HG03139 (cell line): Measurements from ENCODE around the gene ELFN1.

Source experiments
- ATAC-seq: cut with Tn5 transposase; IDR thresholded peaks from one replicate; pipeline ENCODE4 v1.9.1; 2021; ENCODE audit not compliant: unreplicated experiment

ELFN1 gene

DNA sequence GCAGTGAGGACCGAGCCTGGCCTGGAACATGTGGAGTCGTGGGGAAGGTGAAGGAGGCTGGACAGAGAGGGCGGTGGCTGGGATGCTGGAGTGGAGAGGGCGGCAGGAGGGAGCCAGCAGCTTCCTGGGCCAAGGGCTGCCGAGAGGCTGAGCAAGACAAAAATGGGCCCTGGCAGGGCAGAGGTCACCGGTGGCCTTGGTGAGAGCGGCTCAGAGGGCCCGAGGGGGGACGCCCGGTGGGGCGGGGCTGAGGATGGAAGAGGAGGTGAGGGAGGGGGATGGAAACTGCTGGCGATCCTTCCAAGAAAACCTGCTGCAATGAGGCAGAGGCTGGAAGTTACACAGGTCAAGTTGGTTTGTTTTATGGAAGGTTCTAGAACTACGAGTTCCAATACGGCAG is 69.5 kb downstream of the ELFN1 start:
- no peak for ATAC-seq

DNA sequence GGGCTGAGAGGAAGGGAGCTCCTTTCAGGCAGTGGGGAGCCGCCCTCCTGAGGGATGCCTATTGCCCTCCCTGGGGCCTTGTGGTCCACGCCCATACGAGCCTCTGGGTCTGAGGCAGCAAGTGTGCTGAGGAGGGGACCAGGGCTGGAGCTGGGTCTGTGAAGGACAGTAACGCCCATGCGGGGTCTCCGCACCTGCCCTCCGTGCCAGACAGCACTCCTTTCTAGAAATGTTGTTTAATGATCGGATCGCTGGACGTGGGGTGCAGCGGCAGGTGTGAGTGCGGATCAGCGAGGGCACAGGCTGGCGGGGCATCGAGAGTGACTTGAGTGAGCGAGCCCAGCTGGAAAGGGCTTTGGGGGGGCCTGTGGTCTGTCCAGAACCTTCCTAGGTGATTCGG is 70.1 kb downstream of the ELFN1 start:
- ATAC-seq: no peak

DNA sequence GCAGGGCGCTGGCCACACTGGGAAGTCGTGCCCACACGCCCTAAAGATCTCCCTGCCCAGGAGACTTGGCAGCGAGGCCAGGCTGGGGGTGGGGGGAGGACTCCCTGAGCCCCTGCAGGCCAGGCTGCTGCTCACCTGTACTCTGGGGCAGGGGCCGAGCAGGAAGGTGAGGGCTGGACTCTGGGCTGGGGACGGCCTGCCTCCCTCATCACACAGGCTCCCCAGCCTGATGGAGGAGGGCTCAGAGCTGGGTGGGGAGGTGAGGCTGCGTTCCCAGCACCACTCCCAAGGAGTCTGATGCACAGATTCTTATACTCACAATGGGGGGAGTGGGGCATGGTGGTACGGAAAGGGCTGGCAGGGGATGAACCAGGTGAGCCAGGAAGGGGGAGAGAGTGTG is 71.2 kb downstream of the ELFN1 start:
- ATAC-seq: no peak

DNA sequence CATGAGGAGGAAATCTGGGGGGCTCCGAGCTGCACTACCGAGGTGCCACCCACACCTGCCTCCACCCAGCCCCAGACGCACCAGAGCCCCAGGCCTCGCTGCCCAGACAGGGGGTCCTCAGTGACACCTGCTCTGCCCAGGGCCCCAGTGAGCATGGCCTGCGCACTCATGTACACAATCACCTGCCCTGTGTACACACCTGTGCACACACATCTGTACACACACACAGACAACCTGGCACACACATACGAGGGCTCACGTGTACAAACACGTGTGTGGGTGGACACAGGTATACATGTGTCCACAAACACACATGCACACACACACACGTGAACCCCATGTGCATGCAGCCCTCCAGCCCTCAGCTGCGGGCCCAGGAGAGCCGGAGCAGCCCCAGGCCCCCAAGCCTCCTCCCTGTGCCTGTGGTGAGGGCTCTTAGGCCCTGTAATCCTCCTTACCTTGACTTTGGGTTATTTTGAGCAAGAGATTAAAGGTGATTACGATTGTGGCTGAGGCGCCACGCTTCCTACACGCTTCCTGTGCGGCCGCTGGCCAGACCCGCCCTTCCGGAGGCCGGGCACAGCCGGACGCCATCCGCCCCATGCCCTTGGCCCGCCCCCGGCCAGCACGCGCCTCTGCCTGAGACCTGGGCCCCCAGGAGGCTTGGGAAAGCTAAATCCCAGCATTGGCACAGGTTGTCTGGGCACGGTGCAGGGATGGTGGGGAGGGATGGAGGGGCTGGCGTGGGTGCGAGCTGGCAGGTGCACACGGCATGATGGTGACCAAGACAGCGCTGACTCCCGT is 71.9 kb downstream of the ELFN1 start:
- no peak for ATAC-seq

DNA sequence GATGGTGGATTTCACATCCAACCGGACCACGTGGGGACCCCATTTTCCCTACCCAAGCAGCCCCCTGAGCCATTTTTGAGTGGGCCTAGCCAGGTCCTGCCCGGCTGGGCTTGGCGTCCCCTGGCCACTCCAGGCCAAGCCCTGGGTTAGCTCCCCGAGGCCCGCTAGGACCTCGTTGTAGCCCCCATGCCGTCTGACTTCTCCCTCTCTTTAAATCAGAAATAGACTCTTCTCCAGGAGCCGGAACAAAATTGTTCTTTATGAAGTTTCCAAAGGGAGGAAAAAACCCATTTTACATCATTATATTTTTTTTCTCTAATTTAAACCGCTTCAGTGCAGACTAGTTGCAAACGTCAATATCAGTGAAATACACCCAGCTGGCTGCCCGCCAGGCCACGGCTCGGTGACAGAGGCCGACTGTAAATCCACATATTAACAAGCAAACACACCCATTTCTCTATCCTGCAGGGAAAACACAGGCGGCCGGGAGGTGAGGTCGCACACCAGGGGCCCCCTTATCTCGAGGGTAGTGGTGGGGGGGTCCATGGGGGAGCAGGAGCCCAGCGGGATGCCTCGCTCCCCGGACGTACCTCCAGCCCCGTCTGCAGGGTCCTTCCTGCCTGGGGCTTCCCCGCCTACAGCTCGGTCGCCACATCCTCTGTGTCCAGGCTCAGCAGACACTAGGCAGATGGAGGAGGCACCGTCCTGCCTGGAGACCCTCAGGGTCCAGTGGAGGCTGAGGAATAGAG is 72.7 kb downstream of the ELFN1 start:
- ATAC-seq: no peak

DNA sequence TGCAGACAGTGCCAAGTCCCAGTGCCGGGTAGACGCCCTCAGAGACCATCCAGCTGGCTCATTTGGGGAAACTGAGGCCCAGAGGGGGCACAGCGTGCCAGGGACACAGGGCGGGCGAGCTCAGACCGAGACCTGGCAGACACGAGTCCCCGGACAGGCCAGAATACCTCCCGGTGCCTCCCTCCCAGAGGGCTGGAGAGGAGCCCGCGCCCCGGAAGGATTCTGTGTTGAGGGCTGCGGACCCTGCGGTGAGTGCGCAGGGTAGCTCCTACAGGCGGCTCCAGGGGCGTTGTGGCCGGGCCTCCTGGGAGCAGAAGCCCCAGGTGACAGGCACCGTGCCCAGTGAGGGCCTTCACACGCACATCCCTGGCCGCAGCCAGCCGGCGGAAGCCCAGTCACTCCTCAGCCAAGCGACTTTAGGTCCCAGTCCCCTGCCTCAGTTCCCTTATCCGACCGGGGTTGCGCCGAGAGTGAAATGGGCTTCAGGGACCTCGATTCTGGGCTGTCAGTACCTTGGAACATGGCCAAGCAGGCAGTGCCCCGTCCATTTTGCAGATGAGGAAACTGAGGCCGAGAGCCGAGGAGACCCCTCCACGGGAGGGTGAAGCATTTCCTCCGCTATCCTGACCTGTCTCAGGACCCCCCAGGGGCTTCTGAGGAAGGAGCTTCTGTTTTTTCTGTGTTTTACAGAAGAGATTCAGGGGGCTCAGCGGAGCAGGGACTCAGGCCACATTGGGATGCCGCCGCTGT is 73.6 kb downstream of the ELFN1 start:
- no peak for ATAC-seq

DNA sequence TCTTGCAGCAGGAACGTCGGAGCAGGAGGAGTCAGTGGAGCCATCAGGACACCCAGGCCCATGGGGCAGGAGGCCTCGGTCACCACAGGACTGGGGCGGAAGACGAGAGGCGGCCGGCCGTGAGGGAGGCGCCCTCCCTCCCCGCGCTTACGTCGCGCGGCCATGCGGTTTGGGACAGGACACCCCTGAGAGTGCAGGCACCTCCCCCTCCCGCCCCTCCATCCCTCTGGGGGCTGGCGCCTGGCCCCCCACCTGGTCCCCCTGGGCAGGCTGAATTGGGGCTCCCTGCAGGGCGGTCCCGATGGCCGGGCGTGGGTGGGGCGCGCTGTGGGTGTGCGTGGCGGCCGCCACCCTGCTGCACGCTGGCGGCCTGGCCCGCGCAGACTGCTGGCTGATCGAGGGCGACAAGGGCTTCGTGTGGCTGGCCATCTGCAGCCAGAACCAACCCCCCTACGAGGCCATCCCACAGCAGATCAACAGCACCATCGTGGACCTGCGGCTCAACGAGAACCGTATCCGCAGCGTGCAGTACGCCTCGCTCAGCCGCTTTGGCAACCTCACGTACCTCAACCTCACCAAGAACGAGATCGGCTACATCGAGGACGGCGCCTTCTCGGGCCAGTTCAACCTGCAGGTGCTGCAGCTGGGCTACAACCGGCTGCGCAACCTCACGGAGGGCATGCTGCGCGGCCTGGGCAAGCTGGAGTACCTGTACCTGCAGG is 74.4 kb downstream of the ELFN1 start:
- no peak for ATAC-seq

- no peak for ATAC-seq
Measured at GRCh38 chr7:1745018-1745532, 75.0 kb downstream of the ELFN1 start.

- ATAC-seq: no peak
Measured at GRCh38 chr7:1745576-1746490, 75.8 kb downstream of the ELFN1 start.

DNA sequence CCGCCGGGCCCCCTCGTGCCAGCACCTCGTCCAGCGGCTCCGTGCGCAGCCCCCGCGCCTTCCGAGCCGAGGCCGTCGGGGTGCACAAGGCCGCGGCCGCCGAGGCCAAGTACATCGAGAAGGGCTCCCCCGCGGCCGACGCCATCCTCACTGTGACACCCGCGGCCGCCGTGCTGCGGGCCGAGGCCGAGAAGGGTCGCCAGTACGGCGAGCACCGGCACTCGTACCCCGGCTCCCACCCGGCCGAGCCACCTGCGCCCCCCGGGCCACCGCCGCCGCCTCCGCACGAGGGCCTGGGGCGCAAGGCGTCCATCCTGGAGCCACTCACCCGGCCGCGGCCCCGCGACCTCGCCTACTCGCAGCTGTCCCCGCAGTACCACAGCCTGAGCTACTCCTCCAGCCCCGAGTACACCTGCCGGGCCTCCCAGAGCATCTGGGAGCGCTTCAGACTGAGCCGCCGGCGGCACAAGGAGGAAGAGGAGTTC is 76.5 kb downstream of the ELFN1 start:
- no peak for ATAC-seq

DNA sequence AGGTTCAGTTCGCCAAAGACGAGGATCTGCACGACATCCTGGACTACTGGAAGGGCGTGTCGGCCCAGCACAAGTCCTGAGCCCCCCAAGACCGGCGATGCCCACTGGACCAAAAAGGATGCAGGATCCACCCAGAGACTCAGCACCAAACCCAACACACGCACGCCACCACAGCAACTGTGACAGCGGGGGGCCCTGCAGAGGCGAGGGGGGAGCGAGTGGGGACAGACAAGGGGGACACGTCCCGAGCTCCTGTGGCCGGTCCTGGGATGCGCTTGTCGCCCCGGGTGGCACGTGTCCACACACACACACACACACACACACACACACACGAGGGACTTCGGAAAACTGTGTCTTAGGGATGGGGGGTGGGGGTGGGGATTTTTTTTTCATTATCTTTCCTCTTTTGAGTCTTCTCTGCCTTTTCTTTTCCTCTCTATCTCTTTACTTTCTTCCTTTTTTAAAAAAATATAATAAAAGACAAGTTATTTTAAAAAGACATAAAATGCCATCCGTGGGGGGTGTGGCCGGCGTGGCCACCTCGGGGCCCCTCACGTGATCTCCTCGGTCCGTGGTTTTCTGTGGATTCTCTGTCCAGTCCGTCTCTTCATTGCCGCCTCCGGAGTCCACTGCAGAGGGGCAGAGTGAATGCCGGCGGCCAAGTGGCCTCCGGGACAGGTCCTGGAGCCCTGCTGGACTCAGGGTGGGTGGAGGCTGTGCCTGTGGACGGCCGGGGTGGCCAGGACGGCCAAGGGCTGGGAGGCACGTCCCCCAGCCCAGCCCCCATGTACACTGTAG is 77.1 kb downstream of the ELFN1 start:
- no peak for ATAC-seq

DNA sequence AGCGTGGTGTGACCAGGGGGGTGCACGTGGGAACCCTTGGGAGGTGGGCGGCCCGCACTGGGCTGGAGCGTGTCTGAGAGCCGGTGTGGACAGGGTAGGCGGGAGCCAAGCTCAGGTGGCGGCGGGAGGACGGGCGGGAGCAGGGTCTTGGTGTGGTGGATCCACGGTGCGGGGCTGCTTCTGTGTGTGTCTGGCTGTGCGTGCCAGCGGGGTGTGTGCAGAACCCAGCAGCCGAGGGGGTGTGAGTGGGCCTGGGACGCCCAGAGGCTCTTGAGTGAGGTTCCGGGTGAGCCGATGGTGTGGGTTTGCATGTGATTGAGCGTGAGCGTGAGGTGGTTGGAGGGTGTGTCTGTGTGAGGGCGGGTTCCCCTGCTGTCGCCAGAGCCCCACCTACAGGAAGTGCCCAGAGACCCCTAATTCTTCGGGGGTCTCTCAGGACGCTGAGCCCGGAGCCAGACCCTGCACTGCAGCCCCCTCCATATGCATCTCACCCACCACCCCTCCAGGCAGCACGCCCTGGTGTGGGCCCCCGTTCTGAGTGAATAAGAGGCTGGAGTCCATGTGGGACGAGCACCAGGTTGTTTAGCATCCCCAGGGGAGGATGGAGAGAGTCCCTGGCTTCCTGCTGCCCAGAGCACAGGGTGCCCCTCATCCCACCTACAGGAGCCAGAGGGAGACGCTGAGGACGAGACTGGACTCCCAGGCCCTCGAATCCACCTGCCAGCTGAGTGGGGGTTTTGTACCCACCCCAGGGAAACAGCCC is 78.2 kb downstream of the ELFN1 start:
- no peak for ATAC-seq

- ATAC-seq: no peak
Measured at GRCh38 chr7:1748839-1749173, 78.7 kb downstream of the ELFN1 start.

GRCh38 chr7:1749351-1749863 is 79.3 kb downstream of the ELFN1 start:
- no peak for ATAC-seq

DNA sequence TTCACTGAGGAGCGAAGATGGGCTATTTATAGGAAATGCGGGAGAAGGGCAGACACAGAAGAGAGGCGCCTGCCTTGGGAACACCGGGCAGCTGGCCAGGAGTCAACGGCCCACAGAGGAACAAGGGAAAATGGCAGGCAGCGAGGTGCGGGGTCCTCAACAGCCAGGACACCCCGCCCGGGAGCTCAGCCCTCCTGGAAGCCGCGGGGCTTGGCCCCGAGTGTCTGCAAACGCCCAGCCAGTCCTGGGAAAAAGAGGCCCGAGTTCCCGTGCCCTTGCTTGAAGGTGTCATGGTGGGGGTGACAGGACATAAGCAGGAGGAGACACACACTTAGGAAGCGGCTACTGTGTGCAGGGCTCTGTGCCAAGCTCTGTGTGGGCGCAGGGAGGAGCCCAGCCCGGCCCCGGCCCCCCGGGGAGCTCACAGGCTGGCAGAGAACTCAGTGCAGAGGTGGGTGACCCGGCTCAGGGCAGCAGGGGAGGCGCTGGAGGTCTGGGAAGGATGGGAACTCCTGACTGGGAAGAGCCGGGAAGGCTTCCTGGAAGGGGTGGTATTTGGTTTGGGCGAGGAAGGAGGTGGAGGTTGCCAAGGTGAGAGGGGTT is 79.9 kb downstream of the ELFN1 start:
- no peak for ATAC-seq

DNA sequence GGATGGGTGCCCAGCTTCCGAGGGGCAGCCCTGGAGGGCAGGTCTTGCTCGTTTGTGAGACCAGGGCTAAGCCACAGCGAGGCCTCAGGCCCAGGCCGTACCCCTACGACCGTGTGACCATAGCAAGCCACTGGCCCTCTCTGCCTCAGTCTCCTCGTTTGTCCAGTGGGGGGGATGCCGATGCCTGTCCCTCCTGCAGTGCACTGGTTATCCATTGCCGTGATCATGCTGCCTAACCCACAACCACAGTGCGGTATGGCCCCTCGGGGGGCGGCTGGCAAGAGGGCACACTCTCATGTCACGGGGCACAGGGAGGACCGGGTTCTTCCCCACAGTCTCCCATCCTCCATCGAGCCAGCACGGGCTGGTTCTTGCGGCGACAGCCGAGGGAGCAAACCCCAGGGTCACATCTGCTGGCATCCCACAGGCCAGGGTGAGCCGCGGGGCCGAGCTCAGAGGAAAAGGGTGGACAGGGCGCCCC is 80.5 kb downstream of the ELFN1 start:
- ATAC-seq: no peak

DNA sequence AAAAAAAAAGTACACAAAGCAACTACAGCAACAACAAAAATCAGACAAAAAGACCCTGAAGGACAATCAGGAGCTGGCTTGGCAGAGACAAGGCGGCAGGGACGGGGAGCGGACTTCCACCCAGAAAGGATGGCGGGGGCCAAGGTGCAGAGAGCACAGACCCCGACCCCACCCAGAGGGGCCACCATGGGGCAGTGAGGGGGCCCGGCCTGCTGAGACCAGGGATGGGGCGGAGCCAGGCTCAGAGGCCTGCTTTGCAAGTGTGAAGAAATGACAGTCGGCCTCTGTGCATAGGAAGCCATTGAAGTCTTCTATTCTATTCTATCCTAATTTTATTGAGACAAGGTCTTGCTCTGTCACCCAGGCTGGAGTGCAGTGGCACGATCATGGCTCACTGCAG is 82.0 kb downstream of the ELFN1 start:
- no peak for ATAC-seq
